ENCODE measurements around the gene RNF149. TPM values are rescaled to one million over a fixed set of nuclear protein-coding genes. Genes with fewer than 3 reads are reported as not detected.
A peak's percentile ranks its signal among the peaks of the same experiment; 100 is the strongest.
"Not testable (repeated sequence)": the region's sequence is repeated elsewhere in the genome, so short reads cannot be mapped to it uniquely, and the experiment has no call there.

Gene RNF149
- total RNA-seq, 1 experiment from 2014 or later: 2.0 TPM

DNA sequence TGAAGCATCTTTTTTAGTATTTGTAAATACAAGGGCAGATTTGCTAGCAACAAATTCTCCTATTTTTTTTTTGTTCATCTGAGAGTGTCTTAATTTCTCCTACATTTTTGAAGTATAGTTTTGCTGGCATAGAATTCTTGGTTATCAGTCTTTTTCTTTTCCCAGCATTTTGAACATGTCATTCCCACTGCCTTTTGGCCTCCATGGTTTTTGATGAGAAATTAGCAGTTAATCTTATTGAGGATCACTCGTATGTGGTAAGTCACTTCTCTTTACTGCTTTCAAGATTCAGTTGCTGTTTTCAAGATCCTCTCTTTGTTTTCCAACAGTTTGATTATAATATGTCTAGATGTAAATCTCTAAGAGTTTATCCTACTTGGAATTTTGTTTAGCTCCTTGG lies 16.9 kb upstream of the RNF149 start:
- Histone ChIP-seq H3K9ac (ENCODE audit: low read length) (no peak overlapping the region), H2AFZ (ENCODE audit: low read length) (no peak overlapping the region), H4K20me1 (ENCODE audit: insufficient read depth, low read depth, low read length) (no peaks in the 10 kb centered on the region), H3K36me3 (ENCODE audit: insufficient read depth, low read length) (no peaks in the 10 kb centered on the region), H3K27ac (ENCODE audit: low read length) (no peak overlapping the region), H3K9me2 (replicated peaks; ENCODE audit: insufficient read depth, low read length) (no peaks in the 10 kb centered on the region), H3K4me2 (ENCODE audit: low read depth, low read length, poor library complexity, severe bottlenecking) (no peak overlapping the region), H3K4me3 (ENCODE audit: low read length) (no peak overlapping the region), H3K27me3 (ENCODE audit: low read length) (no peaks in the 10 kb centered on the region), H3K79me2 (ENCODE audit: low read length) (no peaks in the 10 kb centered on the region), H3K4me1 (ENCODE audit: low read length) (no peaks in the 10 kb centered on the region), H3K9me3 (ENCODE audit: low read length) (no peaks in the 10 kb centered on the region)
- no peak for DNase-seq

DNA sequence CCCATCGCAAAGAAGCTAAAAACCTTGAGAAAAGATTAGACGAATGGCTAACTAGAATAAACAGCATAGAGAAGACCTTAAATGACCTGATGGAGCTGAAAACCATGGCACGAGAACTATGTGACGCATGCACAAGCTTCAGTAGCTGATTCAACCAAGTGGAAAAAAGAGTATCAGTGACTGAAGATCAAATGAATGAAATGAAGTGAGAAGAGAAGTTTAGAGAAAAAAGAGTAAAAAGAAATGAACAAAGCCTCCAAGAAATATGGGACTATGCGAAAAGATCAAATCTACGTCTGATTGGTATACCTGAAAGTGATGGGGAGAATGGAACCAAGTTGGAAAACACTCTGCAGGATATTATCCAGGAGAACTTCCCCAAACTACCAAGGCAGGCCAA lies 8.1 kb upstream of the RNF149 start:
- H3K9me2 ChIP-seq (replicated peaks; ENCODE audit: insufficient read depth, low read length); H3K9me3 ChIP-seq (ENCODE audit: low read length); H3K4me1 ChIP-seq (ENCODE audit: low read length); H3K79me2 ChIP-seq (ENCODE audit: low read length); H3K4me3 ChIP-seq (ENCODE audit: low read length); H3K36me3 ChIP-seq (ENCODE audit: insufficient read depth, low read length); H3K4me2 ChIP-seq (ENCODE audit: low read depth, low read length, poor library complexity, severe bottlenecking); H3K27me3 ChIP-seq (ENCODE audit: low read length); DNase-seq; H3K27ac ChIP-seq (ENCODE audit: low read length); H3K9ac ChIP-seq (ENCODE audit: low read length); H4K20me1 ChIP-seq (ENCODE audit: insufficient read depth, low read depth, low read length); H2AFZ ChIP-seq (ENCODE audit: low read length): not testable (repeated sequence)

DNA sequence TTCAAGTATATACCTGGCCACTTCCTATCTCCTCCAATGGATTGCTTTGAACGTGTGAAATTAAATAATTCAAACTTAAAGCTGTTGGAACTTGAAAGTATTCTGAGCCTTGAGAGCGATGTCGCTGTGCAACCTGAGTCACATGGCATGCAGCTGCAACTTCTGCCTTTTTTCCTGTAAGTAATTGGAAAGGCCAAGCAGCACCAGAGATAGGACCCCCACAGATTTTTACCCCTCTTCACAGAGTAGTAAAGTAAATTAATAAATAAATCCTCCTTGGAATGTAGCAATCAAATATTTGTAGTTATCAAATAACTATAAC lies 3.2 kb upstream of the RNF149 start:
- H3K9me2 ChIP-seq (replicated peaks; ENCODE audit: insufficient read depth, low read length): no peaks in the 10 kb centered on the region
- H3K9me3 ChIP-seq (ENCODE audit: low read length): no peaks in the 10 kb centered on the region
- no peaks in the 10 kb centered on the region for H3K27me3 ChIP-seq (ENCODE audit: low read length)
- no peak for DNase-seq
- H3K4me3 ChIP-seq (ENCODE audit: low read length): no peak overlapping the region
- no peak overlapping the region for H3K27ac ChIP-seq (ENCODE audit: low read length)
- peaks cover 14% of the 10 kb centered on the region for H3K4me1 ChIP-seq (ENCODE audit: low read length)
- no peak overlapping the region for H3K9ac ChIP-seq (ENCODE audit: low read length)
- no peak overlapping the region for H3K4me2 ChIP-seq (ENCODE audit: low read depth, low read length, poor library complexity, severe bottlenecking)
- H3K36me3 ChIP-seq (ENCODE audit: insufficient read depth, low read length): no peaks in the 10 kb centered on the region
- no peaks in the 10 kb centered on the region for H3K79me2 ChIP-seq (ENCODE audit: low read length)
- no peaks in the 10 kb centered on the region for H4K20me1 ChIP-seq (ENCODE audit: insufficient read depth, low read depth, low read length)
- H2AFZ ChIP-seq (ENCODE audit: low read length): no peak overlapping the region

DNA sequence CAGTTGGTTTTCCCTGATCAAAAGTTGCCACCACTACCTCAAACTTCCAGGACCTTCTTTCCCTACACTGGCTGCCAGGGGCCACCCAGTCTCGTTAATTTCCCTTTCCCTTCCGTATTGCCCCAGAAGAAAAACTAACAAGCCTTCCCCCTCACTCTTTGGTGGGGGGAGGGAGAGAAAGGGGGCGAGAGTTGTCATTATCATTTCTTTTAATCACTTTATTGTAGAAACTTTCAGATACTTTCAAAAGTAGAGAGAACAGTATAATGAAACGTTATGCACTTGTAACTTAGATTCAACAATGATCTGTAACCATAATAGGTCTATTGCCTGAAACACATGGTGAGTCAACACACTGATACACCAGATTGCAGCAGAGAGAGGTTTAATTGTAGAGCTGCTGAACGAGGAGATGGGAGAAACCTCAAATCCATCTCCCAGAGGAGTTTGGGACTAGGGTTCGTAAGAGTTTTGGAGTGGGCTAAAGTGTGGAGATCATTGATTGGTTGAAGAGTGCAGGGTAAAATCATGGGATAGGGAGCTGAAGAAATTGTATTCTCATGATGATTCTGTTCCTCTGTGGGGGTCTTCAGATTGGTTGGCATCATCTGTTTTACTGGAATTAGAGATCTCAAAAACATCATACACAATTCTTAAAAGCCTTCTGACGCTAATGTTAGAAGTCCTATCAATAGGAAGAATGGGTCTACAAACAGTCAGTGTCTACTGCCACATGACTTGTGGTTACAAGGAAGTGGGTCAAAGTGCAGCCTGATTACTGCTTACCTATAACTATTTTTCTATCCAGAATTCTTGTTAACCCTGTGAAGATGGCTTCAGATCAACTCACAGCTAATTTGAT lies 2.6 kb upstream of the RNF149 start:
- no peak overlapping the region for H3K27ac ChIP-seq (ENCODE audit: low read length)
- H3K9ac ChIP-seq (ENCODE audit: low read length): no peak overlapping the region
- no peak for DNase-seq
- no peak overlapping the region; the same call in 1 of the 2 replicates for H2AFZ ChIP-seq (ENCODE audit: low read length)
- no peak overlapping the region for H3K4me2 ChIP-seq (ENCODE audit: low read depth, low read length, poor library complexity, severe bottlenecking)
- H3K79me2 ChIP-seq (ENCODE audit: low read length): no peaks in the 10 kb centered on the region
- no peaks in the 10 kb centered on the region for H3K9me2 ChIP-seq (replicated peaks; ENCODE audit: insufficient read depth, low read length)
- H4K20me1 ChIP-seq (ENCODE audit: insufficient read depth, low read depth, low read length): no peaks in the 10 kb centered on the region
- H3K4me3 ChIP-seq (ENCODE audit: low read length): no peak overlapping the region
- H3K36me3 ChIP-seq (ENCODE audit: insufficient read depth, low read length): no peaks in the 10 kb centered on the region
- no peaks in the 10 kb centered on the region for H3K9me3 ChIP-seq (ENCODE audit: low read length)
- peaks cover 14% of the 10 kb centered on the region for H3K4me1 ChIP-seq (ENCODE audit: low read length)
- no peaks in the 10 kb centered on the region for H3K27me3 ChIP-seq (ENCODE audit: low read length)

- no peak overlapping the region for H2AFZ ChIP-seq (ENCODE audit: low read length)
- no peaks in the 10 kb centered on the region for H3K36me3 ChIP-seq (ENCODE audit: insufficient read depth, low read length)
- peaks cover 14% of the 10 kb centered on the region for H3K4me1 ChIP-seq (ENCODE audit: low read length)
- H3K79me2 ChIP-seq (ENCODE audit: low read length): no peaks in the 10 kb centered on the region
- no peaks in the 10 kb centered on the region for H3K9me3 ChIP-seq (ENCODE audit: low read length)
- DNase-seq: no peak
- no peaks in the 10 kb centered on the region for H3K27me3 ChIP-seq (ENCODE audit: low read length)
- no peak overlapping the region for H3K27ac ChIP-seq (ENCODE audit: low read length)
- H3K9me2 ChIP-seq (replicated peaks; ENCODE audit: insufficient read depth, low read length): no peaks in the 10 kb centered on the region
- H4K20me1 ChIP-seq (ENCODE audit: insufficient read depth, low read depth, low read length): no peaks in the 10 kb centered on the region
- no peak overlapping the region for H3K9ac ChIP-seq (ENCODE audit: low read length)
- H3K4me3 ChIP-seq (ENCODE audit: low read length): no peak overlapping the region
- H3K4me2 ChIP-seq (ENCODE audit: low read depth, low read length, poor library complexity, severe bottlenecking): no peak overlapping the region
Observed at GRCh38 chr2:101310090-101310833, 1.8 kb upstream of the RNF149 start.

DNA sequence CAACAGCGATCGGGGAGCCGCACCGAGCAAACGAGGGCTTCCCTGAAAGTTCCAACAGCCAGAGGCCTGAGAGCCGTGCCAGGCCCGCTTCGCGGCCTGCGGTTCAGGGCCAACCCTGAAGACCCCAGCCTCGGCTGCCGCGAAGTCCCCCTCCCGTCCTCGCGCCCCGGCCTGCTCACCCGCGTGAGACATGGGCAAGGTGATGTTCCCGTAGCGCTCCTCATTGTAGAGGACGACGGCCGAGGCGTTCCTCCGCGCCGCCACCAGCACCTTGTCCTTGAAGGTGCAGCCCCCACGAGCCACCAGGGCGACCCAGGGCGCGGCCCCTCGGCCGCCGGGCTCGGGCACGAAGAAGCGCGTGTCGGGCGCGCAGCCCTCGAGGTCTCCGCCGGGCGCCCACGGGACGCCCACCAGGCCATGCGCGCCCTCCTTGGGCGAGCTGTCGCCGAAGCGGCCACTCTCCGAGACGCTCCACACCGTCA lies 510 bp downstream of the RNF149 start:
- Histone ChIP-seq H2AFZ (ENCODE audit: low read length) (peak overlapping the region; percentile 96), H3K9me3 (ENCODE audit: low read length) (no peaks in the 10 kb centered on the region), H3K27me3 (ENCODE audit: low read length) (no peaks in the 10 kb centered on the region), H3K27ac (ENCODE audit: low read length) (no peak overlapping the region), H3K4me2 (ENCODE audit: low read depth, low read length, poor library complexity, severe bottlenecking) (peak overlapping the region; percentile 60), H3K9ac (ENCODE audit: low read length) (peak overlapping the region; percentile 56), H3K4me3 (ENCODE audit: low read length) (peak overlapping the region; percentile 68), H3K79me2 (ENCODE audit: low read length) (no peaks in the 10 kb centered on the region), H3K4me1 (ENCODE audit: low read length) (peaks cover 14% of the 10 kb centered on the region), H3K9me2 (replicated peaks; ENCODE audit: insufficient read depth, low read length) (no peaks in the 10 kb centered on the region), H3K36me3 (ENCODE audit: insufficient read depth, low read length) (no peaks in the 10 kb centered on the region), H4K20me1 (ENCODE audit: insufficient read depth, low read depth, low read length) (no peaks in the 10 kb centered on the region)
- DNase-seq: no peak

GRCh38 chr2:101307503-101307902 lies 998 bp downstream of the RNF149 start:
- Histone ChIP-seq H3K27ac (ENCODE audit: low read length) (no peak overlapping the region), H3K9ac (ENCODE audit: low read length) (no peak overlapping the region), H2AFZ (ENCODE audit: low read length) (no peak overlapping the region), H3K27me3 (ENCODE audit: low read length) (no peaks in the 10 kb centered on the region), H3K79me2 (ENCODE audit: low read length) (no peaks in the 10 kb centered on the region), H3K4me1 (ENCODE audit: low read length) (peaks cover 14% of the 10 kb centered on the region), H3K4me2 (ENCODE audit: low read depth, low read length, poor library complexity, severe bottlenecking) (peak overlapping the region; percentile 60), H3K36me3 (ENCODE audit: insufficient read depth, low read length) (no peaks in the 10 kb centered on the region), H3K9me2 (replicated peaks; ENCODE audit: insufficient read depth, low read length) (no peaks in the 10 kb centered on the region), H3K4me3 (ENCODE audit: low read length) (no peak overlapping the region), H3K9me3 (ENCODE audit: low read length) (no peaks in the 10 kb centered on the region), H4K20me1 (ENCODE audit: insufficient read depth, low read depth, low read length) (no peaks in the 10 kb centered on the region)
- DNase-seq: no peak

DNA sequence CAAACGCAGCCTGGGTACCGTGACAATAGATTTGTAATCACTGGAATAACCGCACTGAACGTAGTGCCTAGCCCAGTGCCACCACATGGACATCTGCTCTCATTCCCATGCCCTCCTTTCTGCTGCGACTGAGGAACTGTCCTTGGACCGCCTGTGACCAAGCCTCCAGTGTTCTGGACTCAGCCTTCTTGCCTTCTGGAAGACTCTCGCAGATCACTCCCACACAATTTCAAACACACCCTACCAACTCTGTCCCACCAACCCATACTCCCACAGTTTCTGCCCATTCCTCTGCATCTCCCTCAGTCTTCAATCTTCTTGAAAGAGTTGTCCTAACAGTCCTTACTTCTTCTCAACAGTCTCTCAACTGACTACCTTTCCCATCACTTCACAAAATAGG lies 2.1 kb downstream of the RNF149 start:
- no peak overlapping the region for H2AFZ ChIP-seq (ENCODE audit: low read length)
- no peaks in the 10 kb centered on the region for H3K9me3 ChIP-seq (ENCODE audit: low read length)
- H3K27ac ChIP-seq (ENCODE audit: low read length): no peak overlapping the region
- no peaks in the 10 kb centered on the region for H3K27me3 ChIP-seq (ENCODE audit: low read length)
- H3K9me2 ChIP-seq (replicated peaks; ENCODE audit: insufficient read depth, low read length): no peaks in the 10 kb centered on the region
- no peak overlapping the region for H3K4me2 ChIP-seq (ENCODE audit: low read depth, low read length, poor library complexity, severe bottlenecking)
- peaks cover 14% of the 10 kb centered on the region for H3K4me1 ChIP-seq (ENCODE audit: low read length)
- DNase-seq: no peak
- no peak overlapping the region for H3K9ac ChIP-seq (ENCODE audit: low read length)
- no peaks in the 10 kb centered on the region for H3K79me2 ChIP-seq (ENCODE audit: low read length)
- H3K36me3 ChIP-seq (ENCODE audit: insufficient read depth, low read length): no peaks in the 10 kb centered on the region
- no peak overlapping the region for H3K4me3 ChIP-seq (ENCODE audit: low read length)
- H4K20me1 ChIP-seq (ENCODE audit: insufficient read depth, low read depth, low read length): no peaks in the 10 kb centered on the region

Measured in Karpas-422 (cell line).